ENCODE results near the gene WDFY4.
"Not testable (repeated sequence)": the region's sequence is repeated elsewhere in the genome, so short reads cannot be mapped to it uniquely, and the experiment has no call there.

WDFY4 gene, protein sequence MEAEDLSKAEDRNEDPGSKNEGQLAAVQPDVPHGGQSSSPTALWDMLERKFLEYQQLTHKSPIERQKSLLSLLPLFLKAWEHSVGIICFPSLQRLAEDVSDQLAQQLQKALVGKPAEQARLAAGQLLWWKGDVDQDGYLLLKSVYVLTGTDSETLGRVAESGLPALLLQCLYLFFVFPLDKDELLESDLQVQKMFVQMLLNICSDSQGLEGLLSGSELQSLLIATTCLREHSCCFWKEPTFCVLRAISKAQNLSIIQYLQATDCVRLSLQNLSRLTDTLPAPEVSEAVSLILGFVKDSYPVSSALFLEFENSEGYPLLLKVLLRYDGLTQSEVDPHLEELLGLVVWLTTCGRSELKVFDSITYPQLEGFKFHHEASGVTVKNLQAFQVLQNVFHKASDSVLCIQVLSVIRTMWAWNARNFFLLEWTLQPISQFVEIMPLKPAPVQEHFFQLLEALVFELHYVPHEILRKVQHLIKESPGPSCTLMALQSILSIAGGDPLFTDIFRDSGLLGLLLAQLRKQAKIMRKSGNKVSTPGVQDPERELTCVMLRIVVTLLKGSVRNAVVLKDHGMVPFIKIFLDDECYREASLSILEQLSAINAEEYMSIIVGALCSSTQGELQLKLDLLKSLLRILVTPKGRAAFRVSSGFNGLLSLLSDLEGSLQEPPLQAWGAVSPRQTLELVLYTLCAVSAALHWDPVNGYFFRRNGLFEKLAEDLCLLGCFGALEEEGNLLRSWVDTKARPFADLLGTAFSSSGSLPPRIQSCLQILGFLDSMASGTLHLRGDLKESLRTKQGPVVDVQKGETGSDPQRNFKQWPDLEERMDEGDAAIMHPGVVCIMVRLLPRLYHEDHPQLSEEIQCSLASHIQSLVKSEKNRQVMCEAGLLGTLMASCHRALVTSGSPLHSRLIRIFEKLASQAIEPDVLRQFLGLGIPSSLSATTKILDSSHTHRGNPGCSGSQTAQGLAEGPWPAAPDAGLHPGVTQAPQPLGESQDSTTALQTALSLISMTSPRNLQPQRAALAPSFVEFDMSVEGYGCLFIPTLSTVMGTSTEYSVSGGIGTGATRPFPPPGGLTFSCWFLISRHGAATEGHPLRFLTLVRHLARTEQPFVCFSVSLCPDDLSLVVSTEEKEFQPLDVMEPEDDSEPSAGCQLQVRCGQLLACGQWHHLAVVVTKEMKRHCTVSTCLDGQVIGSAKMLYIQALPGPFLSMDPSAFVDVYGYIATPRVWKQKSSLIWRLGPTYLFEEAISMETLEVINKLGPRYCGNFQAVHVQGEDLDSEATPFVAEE (N-terminal part only)

GRCh38 chr10:48684792-48685623, at the start of gene WDFY4:
WDFY4 (plus strand) TSS chr10:48684873; CDS start chr10:48709733, 24,860 bp downstream.
- peak; percentile 53 for DNase-seq

GRCh38 chr10:48634984-48635557, 49.6 kb upstream of the WDFY4 start:
- no peak for DNase-seq

DNA sequence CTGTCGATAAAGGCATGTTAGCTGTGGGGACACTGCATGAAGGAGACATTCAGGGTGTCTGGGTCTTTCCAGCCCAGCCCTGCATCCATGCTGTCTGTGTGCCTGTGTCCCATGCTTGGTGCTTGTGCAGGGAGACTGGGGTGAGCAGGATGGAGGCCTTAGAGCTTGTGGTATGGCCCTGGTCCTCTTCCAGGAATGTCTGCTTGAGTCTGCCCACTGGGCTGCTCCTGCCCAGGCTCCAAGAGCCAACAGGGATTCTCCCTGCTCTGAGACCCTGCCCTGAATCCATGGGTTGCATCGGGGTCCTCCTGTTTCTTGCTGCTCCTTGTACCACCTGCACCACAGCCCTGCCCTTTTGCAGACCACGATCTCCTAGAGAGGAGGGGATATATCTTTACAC, 48.4 kb upstream of the WDFY4 start:
- DNase-seq = no peak

GRCh38 chr10:48636901-48637300, 47.8 kb upstream of the WDFY4 start:
- no peak for DNase-seq

GRCh38 chr10:48638158-48638557, 46.5 kb upstream of the WDFY4 start:
- no peak for DNase-seq

- no peak for DNase-seq
These were observed 45.7 kb upstream of the WDFY4 start for GRCh38 chr10:48638739-48639527.

DNA sequence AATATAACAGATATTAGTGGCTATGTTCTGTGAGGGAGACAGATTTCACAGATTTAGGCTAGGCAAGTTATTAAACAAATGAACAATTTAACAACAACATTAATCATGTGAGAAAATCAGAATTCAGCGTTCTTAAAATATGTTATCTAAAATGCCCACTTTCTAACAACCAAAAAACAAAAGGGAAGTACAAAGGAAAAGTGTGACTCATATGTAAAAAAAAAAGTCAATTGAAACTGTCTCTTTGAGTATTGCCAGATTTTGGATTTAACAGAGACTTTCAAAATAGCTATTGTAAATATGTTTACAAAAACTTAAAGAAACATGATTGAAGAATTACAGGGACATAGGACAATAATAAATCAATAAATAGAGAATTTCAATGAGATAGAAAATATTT, 45.0 kb upstream of the WDFY4 start:
- no peak for DNase-seq

- DNase-seq = no peak
These were observed 44.3 kb upstream of the WDFY4 start for GRCh38 chr10:48640326-48640725.

DNA sequence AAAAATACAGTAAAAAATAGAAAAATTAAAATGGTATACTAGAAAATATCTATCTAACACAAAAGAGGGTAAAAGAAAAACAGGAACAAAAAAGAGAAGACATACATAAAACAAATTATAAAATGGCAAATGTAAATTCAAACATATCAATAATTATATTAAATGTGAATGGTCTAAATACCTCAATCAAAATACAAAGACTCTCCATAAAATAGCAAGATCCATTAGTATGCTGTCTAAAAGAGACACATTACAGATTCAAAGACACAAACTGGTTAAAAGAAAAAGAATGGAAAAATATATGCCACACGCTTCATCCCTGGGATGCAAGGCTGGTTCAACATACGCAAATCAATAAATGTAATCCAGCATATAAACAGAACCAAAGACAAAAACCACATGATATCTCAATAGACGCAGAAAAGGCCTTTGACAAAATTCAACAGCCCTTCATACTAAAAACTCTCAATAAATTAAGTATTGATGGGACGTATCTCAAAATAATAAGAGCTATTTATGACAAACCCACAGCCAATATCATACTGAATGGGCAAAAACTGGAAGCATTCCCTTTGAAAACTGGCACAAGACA, 43.5 kb upstream of the WDFY4 start:
- DNase-seq = not testable (repeated sequence)

GRCh38 chr10:48645600-48645999, 39.1 kb upstream of the WDFY4 start:
- no peak for DNase-seq

DNA sequence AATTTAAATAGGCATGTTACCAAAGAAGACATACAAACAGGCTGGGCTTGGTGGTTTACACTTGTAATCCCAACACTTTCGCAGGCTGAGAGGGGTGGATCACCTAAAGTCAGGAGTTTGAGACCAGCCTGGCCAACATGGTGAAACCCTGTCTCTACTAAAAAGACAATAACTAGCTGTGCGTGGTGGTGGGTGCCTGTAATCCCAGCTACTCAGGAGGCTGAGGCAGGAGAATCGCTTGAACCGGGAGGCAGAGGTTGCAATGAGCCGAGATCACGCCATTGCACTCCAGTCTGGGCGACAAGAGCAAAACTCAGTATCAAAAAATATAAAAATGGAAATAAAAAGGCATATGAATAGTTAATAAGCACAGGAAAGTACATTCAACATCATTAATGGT, 37.6 kb upstream of the WDFY4 start:
- DNase-seq = not testable (repeated sequence)

GRCh38 chr10:48648172-48648942, 36.3 kb upstream of the WDFY4 start:
- DNase-seq = no peak

DNA sequence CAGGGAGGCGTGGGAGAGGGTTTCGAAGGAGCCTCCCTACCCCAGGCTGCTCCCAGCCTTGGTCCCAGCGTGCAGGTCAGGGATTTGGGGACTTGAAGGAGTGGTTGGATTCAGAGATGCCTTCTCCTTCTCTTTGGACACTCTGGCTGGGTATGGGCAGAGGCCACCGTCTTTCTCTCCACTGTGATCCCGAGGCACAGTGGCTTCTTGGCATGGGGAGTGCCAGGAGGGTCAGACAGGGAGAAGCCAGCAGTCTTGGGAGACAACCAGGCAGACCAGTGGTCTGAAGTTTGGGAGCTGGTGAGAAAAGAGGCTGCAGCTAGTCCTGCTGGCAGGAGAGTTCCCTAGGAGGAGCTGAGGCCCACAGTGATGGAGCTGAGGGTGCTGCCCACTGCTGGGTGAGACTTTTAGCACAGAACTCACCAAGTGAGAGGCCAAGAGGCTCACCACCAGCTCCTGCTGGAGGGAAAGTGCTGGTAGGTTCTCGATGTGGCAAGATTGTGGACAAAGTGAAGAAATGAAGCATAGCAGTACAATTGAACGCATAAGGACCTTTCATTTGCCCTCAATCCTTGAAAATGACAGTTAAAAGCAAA, 35.2 kb upstream of the WDFY4 start:
- DNase-seq = no peak

GRCh38 chr10:48651293-48651692, 33.4 kb upstream of the WDFY4 start:
- DNase-seq = no peak

GRCh38 chr10:48651839-48652238, 32.8 kb upstream of the WDFY4 start:
- DNase-seq = no peak

GRCh38 chr10:48652344-48652743, 32.3 kb upstream of the WDFY4 start:
- DNase-seq = no peak

DNA sequence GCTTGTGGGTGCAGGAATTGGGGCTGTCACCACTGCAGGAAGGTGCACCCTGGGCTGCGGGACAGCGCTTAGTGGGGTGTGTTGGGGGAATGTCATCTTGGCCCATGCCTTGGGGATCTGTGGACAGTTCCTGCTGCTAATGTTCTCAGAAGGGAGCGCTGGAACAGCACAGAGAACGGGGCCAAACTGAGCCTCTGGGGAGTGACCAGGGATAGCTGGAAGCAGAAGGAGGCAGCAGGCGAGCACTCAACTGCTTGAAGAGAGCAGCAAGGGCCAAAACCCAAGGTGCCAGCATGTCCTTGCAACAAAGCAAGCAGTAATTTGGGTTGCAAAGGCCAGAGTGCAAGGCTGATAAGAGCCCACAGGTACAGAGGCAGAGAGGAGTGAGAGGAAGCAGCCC, 31.3 kb upstream of the WDFY4 start:
- no peak for DNase-seq

DNA sequence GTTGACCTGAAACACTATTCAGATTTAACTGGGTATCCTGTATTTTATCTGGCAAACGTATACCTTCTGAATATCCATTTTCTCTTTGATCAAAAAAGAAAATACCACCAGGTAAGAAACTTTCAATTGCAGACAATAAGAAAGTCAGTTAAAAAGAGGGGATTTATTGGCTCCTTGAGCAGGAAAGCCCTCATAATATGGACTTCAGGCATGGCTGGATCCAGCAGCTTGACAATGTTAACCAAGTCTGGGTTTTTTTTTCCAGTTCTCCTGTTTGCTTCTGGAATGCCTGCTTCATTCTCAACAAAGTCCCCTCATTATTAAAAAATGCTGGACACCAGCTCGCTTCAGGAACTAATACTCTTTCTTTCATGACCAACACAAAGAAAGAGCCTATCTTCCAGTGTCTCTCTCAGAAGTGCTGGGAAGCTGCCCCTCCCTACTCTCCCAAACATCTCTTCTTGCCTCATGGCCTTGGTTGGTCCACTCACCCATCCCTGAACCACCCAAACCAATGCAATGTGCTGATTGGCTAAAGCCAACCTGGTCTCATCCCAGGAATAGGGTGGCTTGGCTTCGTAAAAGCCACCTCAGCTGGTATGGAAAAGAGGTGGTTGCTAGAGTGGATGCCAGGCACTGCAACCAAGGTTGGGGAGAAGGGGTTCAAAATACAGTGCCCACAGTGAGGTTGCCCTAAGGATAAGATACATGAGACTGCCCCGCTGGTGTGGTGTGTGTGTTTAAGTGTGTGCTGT, 30.6 kb upstream of the WDFY4 start:
- no peak for DNase-seq

All from femur (tissue), 1 donor.